Activated B cell treated with CpG ODN at 0.5 μM for 24 hours (primary cell): ENCODE measurements around the gene AIMP1. TPM values are rescaled to one million over a fixed set of nuclear protein-coding genes. Genes with fewer than 3 reads are reported as not detected.

Source experiments
- total RNA-seq: library from RNA; stranded (reverse); gene quantifications from 2 replicates; pipeline ENCODE4 v1.2.3, GENCODE V29; 2022

The AIMP1 gene
- total RNA-seq, 1 donor from 2014 or later: 53.5 TPM

Other genes starting within 250 kb of the AIMP1 start
- 45.6 and 60.1 TPM in 2 replicates for gene TBCK, start 341 bp upstream of the AIMP1 start, total RNA-seq
- gene GIMD1, start 52.2 kb downstream of the AIMP1 start, total RNA-seq: not detected in 2 replicates